HFF-Myc (cell line): ENCODE data around the gene SOX5.

ENCODE experiments used
- DNase-seq: peaks from one replicate; pipeline ENCODE4 v3.0.0-alpha.2; 2011; ENCODE audit warnings: low read depth; ENCODE audit errors: extremely low read depth
- H3K4me3 ChIP-seq: replicated peaks from 2 replicates; pipeline ENCODE4 v1.5.1; 2011; ENCODE audit warnings: low read depth, mild to moderate bottlenecking, control low read depth, low read length
- CTCF ChIP-seq: IDR thresholded peaks from 2 replicates; pipeline ENCODE4 v1.5.1; 2012; ENCODE audit warnings: mild to moderate bottlenecking, low read depth, low read length, control low read depth; ENCODE audit errors: missing control alignments

Gene SOX5

GRCh38 chr12:23893611-23894010, 55.9 kb downstream of the SOX5 start:
- no peak for DNase-seq
- TF ChIP-seq CTCF = no peak
- H3K4me3 ChIP-seq = no peak overlapping the region

GRCh38 chr12:23891115-23891514, 58.4 kb downstream of the SOX5 start:
- no peak for DNase-seq
- TF ChIP-seq CTCF = no peak
- no peak overlapping the region for H3K4me3 ChIP-seq

GRCh38 chr12:23889069-23889440, 60.4 kb downstream of the SOX5 start:
- DNase-seq = no peak
- no peak overlapping the region for H3K4me3 ChIP-seq
- no peak for TF ChIP-seq CTCF

GRCh38 chr12:23888396-23889068, 60.9 kb downstream of the SOX5 start:
- no peak overlapping the region for H3K4me3 ChIP-seq
- no peak for DNase-seq
- TF ChIP-seq CTCF = no peak

GRCh38 chr12:23887055-23887835, 62.2 kb downstream of the SOX5 start:
- DNase-seq = no peak
- no peak overlapping the region for H3K4me3 ChIP-seq
- no peak for TF ChIP-seq CTCF

GRCh38 chr12:23885394-23885793, 64.1 kb downstream of the SOX5 start:
- no peak for TF ChIP-seq CTCF
- no peak for DNase-seq
- H3K4me3 ChIP-seq = no peak overlapping the region
